NCI-H748 (cell line): ENCODE measurements around the gene RAC3.
"Not testable (repeated sequence)": the region's sequence is repeated elsewhere in the genome, so short reads cannot be mapped to it uniquely, and the experiment has no call there.

Source experiments
- DNase-seq: peaks from one replicate; lab custom pipeline; 2025; ENCODE audit not compliant: unreplicated experiment; lab: John Stamatoyannopoulos, UW

RAC3 gene

GRCh38 chr17:82037889-82038195 lies 6.4 kb downstream of the RAC3 start:
- DNase-seq, result no peak

- DNase-seq, result not testable (repeated sequence)
These were observed 7.4 kb downstream of the RAC3 start for GRCh38 chr17:82038796-82039409.

- DNase-seq, result no peak
These were observed 8.3 kb downstream of the RAC3 start for GRCh38 chr17:82039695-82040299.

GRCh38 chr17:82041144-82041814 lies 9.8 kb downstream of the RAC3 start:
- DNase-seq, result no peak

- DNase-seq, result no peak
These were observed 11.2 kb downstream of the RAC3 start for GRCh38 chr17:82042649-82043048.

- DNase-seq, result no peak
These were observed 12.0 kb downstream of the RAC3 start for GRCh38 chr17:82043507-82043906.

DNA sequence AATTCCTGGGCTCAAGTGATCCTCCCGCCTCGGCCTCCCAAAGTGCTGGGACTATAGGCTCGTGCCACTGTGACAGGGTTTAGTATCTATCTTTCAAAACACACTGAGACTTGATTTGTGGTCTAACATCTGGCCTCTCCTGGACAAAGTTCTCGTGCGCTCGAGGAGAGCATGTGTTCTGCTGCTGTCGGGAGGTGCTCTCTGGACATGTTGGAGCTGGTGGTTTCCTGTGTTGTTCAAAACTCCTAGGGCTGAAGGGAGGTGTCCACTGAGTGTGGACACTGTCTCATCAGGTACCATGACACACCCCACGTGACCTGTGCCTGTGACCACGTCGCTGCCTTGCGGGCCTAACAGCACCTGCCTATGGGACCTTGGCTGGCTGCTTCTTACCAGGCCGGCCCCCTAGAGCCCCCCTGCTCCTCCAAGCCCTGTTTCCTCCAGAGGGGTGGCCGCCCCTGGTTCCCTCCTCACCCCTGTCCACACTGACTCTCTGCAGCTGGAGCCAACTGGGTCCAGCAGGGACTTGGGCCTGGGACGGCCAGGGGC lies 14.5 kb downstream of the RAC3 start:
- no peak for DNase-seq

GRCh38 chr17:82046903-82047302 lies 15.4 kb downstream of the RAC3 start:
- DNase-seq, result no peak

GRCh38 chr17:82047379-82047778 lies 15.9 kb downstream of the RAC3 start:
- no peak for DNase-seq

GRCh38 chr17:82047914-82048570 lies 16.6 kb downstream of the RAC3 start:
- no peak for DNase-seq

DNA sequence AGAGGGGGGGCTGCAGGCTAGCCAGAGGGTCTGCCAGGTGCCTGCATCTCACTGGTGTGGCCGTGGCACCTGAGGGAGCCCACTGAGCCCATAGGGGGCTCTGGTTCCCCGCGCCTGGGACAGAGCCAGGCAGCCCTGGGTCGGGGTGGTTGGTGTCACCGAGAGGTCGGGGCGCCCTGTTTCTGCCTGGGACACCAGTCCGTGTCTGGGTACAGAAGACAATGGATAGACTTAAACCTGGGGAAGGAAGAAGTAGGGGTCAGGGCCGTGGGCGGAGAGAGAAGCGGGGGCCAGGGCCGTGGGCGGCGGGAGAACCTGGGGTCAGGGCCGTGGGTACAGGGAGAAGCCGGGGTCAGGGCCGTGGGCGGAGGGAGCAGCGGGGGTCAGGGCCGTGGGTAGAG lies 17.1 kb downstream of the RAC3 start:
- no peak for DNase-seq

DNA sequence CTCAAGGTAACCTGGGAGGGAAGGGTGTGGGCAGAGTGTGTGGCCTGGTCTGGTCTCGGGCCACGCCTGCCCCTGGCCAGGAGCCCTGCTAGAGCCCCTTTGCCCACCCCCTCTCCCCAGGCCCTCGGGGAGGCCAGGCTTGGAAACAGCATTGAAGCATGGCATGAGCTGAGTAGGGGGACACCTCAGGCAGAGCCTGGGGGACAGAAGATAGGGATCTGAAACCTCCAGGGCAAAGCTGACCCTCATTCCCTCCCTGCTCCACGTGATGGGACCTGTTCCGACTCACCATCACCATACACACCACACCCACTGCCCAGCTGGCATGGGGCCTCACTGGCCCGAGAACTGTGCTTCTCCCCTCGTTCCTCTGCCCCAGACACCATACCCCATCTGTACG lies 17.6 kb downstream of the RAC3 start:
- DNase-seq, result no peak

DNA sequence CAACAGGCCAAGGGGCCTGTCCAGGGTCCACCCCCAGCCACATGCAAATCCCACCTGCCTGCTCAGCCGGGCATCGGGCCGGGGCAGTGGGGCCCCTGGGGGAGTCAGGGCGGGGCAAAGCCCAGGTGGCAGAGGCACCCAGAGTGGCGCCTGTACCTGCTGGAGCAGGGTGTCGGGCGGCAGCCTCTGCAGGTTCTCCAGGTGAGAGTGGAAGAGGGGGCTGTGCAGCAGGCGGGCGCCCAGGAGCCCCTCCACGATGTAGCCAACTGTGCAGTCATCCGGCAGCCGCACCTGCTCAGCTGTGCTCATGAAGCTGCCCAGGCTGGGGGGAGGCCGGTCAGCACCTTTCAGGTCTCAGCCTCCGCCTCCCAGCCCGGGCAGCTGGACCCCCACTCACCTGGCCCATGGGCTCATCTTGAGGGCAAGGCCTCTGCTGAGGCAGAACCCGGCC lies 18.1 kb downstream of the RAC3 start:
- DNase-seq, result no peak

DNA sequence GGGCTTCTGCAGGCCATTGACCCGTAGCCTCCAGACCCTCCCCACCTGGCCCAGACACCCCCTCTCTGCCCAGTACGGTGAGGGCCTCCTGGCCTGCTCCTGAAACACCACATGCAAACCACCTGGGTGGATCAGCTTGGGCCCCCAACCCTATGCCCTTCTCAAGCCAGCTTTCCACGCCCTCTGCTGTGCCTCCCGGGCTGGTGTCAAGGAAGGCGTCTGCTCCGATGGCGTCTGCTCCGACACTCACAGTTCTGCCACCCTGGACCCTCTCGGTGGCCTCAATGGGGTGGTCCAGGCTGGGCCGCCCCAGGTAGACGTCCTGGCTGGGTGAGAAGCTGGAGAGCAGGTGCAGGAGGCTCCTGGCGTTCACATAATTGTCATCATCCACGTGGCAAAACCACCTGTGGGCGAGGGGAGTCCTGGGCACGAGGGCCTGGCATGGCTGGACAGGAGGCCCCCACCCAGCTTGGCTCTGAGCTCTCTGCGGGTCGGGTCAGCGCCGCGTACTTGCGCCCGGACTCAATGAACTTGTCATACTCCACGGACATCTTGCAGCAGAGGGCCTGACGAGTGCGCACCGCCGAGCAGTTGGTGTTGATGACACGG lies 18.8 kb downstream of the RAC3 start:
- DNase-seq, result no peak

- DNase-seq, result peak; percentile 37
These were observed 19.5 kb downstream of the RAC3 start for GRCh38 chr17:82050761-82051641.

DNA sequence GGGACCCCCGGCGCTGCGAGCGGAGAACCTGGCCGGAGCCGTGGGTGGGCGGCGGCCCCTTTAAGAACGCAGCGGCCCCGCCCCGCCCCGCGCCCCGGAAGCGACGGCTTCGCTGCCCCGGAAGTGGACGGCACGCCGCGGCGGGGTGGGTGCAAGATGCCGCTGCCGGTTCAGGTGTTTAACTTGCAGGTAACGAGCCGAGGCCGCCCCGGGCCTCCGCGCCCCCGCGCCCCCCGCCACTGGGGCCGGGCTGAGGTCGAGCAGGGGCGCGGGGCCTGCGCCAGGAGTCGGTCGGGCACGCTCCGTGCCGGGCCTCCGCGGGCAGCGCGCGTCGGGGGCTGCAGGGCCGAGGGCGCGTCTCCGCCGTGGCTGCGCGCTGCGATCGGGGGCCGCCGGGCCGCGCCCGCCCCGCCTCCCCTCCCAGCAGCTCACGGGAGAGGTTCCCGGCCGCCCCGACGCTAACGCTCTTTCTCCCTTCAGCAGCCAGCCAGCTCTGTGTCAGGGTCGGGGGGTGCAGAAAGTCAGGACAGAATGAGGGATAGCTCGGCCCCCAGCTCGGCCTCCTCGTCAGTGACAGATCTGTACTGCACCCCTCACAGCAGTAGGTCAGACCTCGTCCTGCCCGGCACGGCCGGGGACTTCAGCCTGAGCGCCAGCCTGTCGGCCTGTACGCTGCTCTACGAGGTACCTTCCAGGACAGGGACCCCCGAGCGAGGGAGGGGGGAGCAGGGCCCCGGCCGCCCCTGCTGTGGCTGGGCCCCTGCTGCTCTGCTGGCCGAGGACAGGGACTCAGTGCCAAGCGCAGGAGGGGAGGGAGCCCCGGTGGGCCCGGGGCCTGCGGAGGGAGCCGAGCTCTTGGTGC lies 20.5 kb downstream of the RAC3 start, which contains the start of the genes GPS1 and RFNG:
TSS of gene GPS1 (plus strand) at position 123 of the 862 bp plus-strand sequence. CDS start at position 157, 34 bp downstream.
TSS of gene RFNG (minus strand) at position 36 of the 862 bp plus-strand sequence. CDS start 45 bp downstream, outside the sequence.
- DNase-seq, result peak; percentile 72

GRCh38 chr17:82052638-82053059 lies 21.2 kb downstream of the RAC3 start:
- DNase-seq, result no peak

GRCh38 chr17:82053130-82053529 lies 21.7 kb downstream of the RAC3 start:
- no peak for DNase-seq
